ENCODE measurements around the gene ECHDC1. TPM values are rescaled to one million over a fixed set of nuclear protein-coding genes. Genes with fewer than 3 reads are reported as not detected.
A peak's percentile ranks its signal among the peaks of the same experiment; 100 is the strongest.
"Not testable (repeated sequence)": the region's sequence is repeated elsewhere in the genome, so short reads cannot be mapped to it uniquely, and the experiment has no call there.

ECHDC1 gene, protein sequence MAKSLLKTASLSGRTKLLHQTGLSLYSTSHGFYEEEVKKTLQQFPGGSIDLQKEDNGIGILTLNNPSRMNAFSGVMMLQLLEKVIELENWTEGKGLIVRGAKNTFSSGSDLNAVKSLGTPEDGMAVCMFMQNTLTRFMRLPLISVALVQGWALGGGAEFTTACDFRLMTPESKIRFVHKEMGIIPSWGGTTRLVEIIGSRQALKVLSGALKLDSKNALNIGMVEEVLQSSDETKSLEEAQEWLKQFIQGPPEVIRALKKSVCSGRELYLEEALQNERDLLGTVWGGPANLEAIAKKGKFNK
- 66.3 TPM for polyA plus RNA-seq (2013, experiment 1 of 2)
- polyA plus RNA-seq (2013, experiment 2 of 2): 77.2 TPM

- Histone ChIP-seq H3K9me3 (ENCODE audit: control insufficient read depth, low read length) (no peaks in the 10 kb centered on the region), H3K27ac (ENCODE audit: low read depth, low read length, severe bottlenecking) (peak within 1 kb of the TSS; percentile 94), H3K36me3 (ENCODE audit: control insufficient read depth, insufficient read depth, low read length) (peaks cover 14% of the 10 kb centered on the region), H3K4me1 (ENCODE audit: control insufficient read depth, insufficient read depth, low read length, poor library complexity, severe bottlenecking) (peaks cover 11% of the 10 kb centered on the region), H3K4me3 (ENCODE audit: extremely low read depth, insufficient read depth, low read length, poor library complexity, severe bottlenecking) (peak within 1 kb of the TSS; percentile 58)
- 0 to 1% methylated on average over 63 to 70 of the region's 75 CpGs for WGBS, 2 experiments (ENCODE audit: insufficient coverage in 2 of 2)
Observed at GRCh38 chr6:127342946-127343808, at the start of gene ECHDC1. Gene ECHDC1 (minus strand): TSS chr6:127343609. CDS start chr6:127331028, 12,581 bp downstream.

DNA sequence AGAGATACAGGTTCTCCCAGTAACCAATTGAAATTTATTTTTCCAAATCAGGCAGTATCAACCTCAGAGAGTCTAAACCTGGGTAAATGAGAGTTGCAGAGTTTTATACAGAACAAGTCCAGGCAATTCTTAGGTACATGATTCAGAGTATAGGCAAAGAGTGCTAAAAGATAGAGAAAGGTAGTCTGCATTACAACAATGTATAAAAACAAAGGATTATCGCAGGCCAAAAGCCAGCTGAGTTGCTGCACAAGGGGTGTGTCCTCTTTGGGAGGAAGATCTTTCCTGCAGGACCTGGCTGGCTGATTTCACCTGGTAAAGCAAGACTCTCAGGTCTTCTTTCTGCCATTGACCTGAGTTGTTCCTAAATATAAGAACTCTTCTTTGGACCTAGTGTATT lies 48.9 kb upstream of the ECHDC1 start:
- no peaks in the 10 kb centered on the region for H3K9me3 ChIP-seq (ENCODE audit: control insufficient read depth, low read length)
- no peak overlapping the region for H3K27ac ChIP-seq (ENCODE audit: low read depth, low read length, severe bottlenecking)
- no peak overlapping the region for H3K4me3 ChIP-seq (ENCODE audit: extremely low read depth, insufficient read depth, low read length, poor library complexity, severe bottlenecking)
- 100% methylated on average over 1 of the region's 1 CpG; no CpG with 5 or more reads in 1 of the 2 experiments for WGBS, 2 experiments (ENCODE audit: insufficient coverage in 2 of 2)
- no peaks in the 10 kb centered on the region for H3K36me3 ChIP-seq (ENCODE audit: control insufficient read depth, insufficient read depth, low read length)
- H3K4me1 ChIP-seq (ENCODE audit: control insufficient read depth, insufficient read depth, low read length, poor library complexity, severe bottlenecking): no peaks in the 10 kb centered on the region

GRCh38 chr6:127391094-127391953 lies 47.9 kb upstream of the ECHDC1 start:
- Histone ChIP-seq H3K36me3 (ENCODE audit: control insufficient read depth, insufficient read depth, low read length) (no peaks in the 10 kb centered on the region), H3K9me3 (ENCODE audit: control insufficient read depth, low read length) (no peaks in the 10 kb centered on the region), H3K4me1 (ENCODE audit: control insufficient read depth, insufficient read depth, low read length, poor library complexity, severe bottlenecking) (no peaks in the 10 kb centered on the region), H3K27ac (ENCODE audit: low read depth, low read length, severe bottlenecking) (no peak overlapping the region), H3K4me3 (ENCODE audit: extremely low read depth, insufficient read depth, low read length, poor library complexity, severe bottlenecking) (no peak overlapping the region)
- WGBS, 2 experiments (ENCODE audit: insufficient coverage in 2 of 2): 82% methylated on average over 3 to 4 of the region's 5 CpGs

DNA sequence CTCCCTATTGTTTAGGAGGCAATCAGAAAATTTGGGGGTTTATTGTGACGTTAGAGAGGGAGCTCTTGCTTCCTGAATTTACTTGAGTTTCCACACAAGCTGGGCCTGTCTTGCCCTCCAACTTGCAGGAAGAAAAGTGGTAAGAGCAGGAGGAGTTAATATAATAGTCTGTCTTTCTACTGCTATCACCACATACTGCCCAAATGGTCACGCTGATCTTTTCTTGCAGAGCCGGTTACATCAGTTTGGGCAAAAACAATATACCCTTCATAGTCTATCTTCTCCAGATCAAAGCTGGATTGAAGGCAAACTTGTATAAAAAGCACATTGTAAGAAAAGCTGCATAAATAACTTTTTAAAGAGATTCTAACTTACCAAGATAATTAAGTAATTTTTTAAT lies 46.3 kb upstream of the ECHDC1 start:
- Histone ChIP-seq H3K36me3 (ENCODE audit: control insufficient read depth, insufficient read depth, low read length) (no peaks in the 10 kb centered on the region), H3K27ac (ENCODE audit: low read depth, low read length, severe bottlenecking) (no peak overlapping the region), H3K4me3 (ENCODE audit: extremely low read depth, insufficient read depth, low read length, poor library complexity, severe bottlenecking) (no peak overlapping the region), H3K4me1 (ENCODE audit: control insufficient read depth, insufficient read depth, low read length, poor library complexity, severe bottlenecking) (no peaks in the 10 kb centered on the region), H3K9me3 (ENCODE audit: control insufficient read depth, low read length) (no peaks in the 10 kb centered on the region)
- WGBS, 2 experiments (ENCODE audit: insufficient coverage in 2 of 2): 100% methylated on average over 2 of the region's 3 CpGs; no CpG with 5 or more reads in 1 of the 2 experiments

DNA sequence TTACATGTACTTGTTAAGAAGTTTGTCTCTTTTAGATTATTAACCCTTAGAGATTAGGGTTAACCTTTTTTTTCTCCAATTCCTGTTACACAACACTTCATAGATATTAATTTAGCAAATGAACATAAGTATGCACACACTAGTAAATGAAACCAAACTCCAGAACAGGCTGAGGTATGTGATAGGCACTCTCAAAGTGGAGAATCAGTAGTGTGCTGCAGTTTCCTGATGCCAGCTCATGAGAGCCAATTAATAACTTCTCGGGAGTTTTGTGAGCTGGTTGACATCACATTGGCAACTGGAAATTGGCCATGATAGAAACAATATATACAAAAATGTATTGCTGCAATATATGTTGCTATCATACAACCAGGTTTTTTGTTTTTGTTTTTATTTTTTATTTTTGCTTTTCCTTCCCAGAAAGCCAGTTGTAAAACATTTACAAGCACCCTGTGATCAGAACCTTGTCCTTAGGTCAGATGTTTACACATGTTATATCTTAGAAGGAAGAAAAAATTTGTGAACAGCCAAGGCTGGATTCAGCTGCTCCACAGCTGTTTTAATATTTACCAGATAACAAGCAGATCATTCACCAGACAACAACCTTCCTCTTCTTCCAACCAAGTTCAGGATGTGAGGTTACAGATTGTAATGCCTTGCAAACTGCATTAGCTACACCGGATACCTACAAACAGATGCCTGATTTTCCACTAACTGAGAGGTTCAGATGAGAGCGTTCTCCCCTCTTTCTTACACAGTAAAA lies 42.4 kb upstream of the ECHDC1 start:
- Histone ChIP-seq H3K4me1 (ENCODE audit: control insufficient read depth, insufficient read depth, low read length, poor library complexity, severe bottlenecking) (no peaks in the 10 kb centered on the region), H3K4me3 (ENCODE audit: extremely low read depth, insufficient read depth, low read length, poor library complexity, severe bottlenecking) (no peak overlapping the region), H3K36me3 (ENCODE audit: control insufficient read depth, insufficient read depth, low read length) (no peaks in the 10 kb centered on the region), H3K9me3 (ENCODE audit: control insufficient read depth, low read length) (no peaks in the 10 kb centered on the region), H3K27ac (ENCODE audit: low read depth, low read length, severe bottlenecking) (no peak overlapping the region)
- WGBS, 2 experiments (ENCODE audit: insufficient coverage in 2 of 2): 100% methylated on average over 1 of the region's 3 CpGs; no CpG with 5 or more reads in 1 of the 2 experiments

DNA sequence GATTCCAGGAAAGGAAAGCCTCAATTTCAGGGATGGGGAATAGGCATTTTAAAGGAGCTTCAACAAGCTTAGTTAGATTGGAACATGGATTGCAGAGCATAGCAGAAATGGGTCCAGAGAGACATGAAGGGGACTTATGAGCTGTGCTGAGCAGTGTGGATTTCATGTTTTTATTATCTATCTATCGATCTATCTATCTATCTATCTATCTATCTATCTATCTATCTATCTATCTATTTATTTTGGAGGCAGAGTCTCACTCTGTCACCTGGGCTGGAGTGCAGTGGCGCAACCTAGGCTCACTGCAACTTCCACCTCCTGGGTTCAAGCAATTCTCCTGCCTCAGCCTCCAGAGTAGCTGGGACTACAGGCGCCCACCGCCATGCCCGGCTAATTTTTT lies 41.4 kb upstream of the ECHDC1 start:
- not testable (repeated sequence) for H3K4me1 ChIP-seq (ENCODE audit: control insufficient read depth, insufficient read depth, low read length, poor library complexity, severe bottlenecking); H3K4me3 ChIP-seq (ENCODE audit: extremely low read depth, insufficient read depth, low read length, poor library complexity, severe bottlenecking); H3K9me3 ChIP-seq (ENCODE audit: control insufficient read depth, low read length); H3K36me3 ChIP-seq (ENCODE audit: control insufficient read depth, insufficient read depth, low read length); H3K27ac ChIP-seq (ENCODE audit: low read depth, low read length, severe bottlenecking)
- WGBS, 2 experiments (ENCODE audit: insufficient coverage in 2 of 2): 94 to 95% methylated on average over 4 of the region's 5 CpGs

DNA sequence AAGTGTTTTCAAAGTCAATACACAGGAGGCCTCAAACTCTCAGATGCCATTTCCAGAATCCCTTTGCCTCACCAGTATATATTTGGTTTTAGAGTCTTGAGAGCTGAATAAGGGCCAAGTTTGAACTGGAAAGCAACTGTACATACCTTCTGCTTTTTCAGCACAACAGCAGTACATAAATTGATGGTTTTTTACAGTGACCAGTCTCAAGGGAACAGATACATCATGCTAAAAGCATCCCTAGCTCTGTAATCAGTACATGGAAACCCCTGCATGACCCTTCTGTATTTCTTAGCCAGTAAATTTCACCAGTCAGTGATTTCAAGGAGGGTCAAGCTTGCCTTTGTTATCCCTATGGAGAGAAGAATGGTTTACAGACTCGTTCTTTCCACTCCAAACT lies 40.6 kb upstream of the ECHDC1 start:
- no peaks in the 10 kb centered on the region for H3K9me3 ChIP-seq (ENCODE audit: control insufficient read depth, low read length)
- no peaks in the 10 kb centered on the region for H3K4me1 ChIP-seq (ENCODE audit: control insufficient read depth, insufficient read depth, low read length, poor library complexity, severe bottlenecking)
- H3K27ac ChIP-seq (ENCODE audit: low read depth, low read length, severe bottlenecking): no peak overlapping the region
- no peak overlapping the region for H3K4me3 ChIP-seq (ENCODE audit: extremely low read depth, insufficient read depth, low read length, poor library complexity, severe bottlenecking)
- no CpG with 5 or more reads among the region's 1 CpG for WGBS, 2 experiments (ENCODE audit: insufficient coverage in 2 of 2)
- no peaks in the 10 kb centered on the region for H3K36me3 ChIP-seq (ENCODE audit: control insufficient read depth, insufficient read depth, low read length)

- H3K36me3 ChIP-seq (ENCODE audit: control insufficient read depth, insufficient read depth, low read length): no peaks in the 10 kb centered on the region
- WGBS, 2 experiments (ENCODE audit: insufficient coverage in 2 of 2): no CpG with 5 or more reads among the region's 3 CpGs
Observed at GRCh38 chr6:127382413-127382812, 39.0 kb upstream of the ECHDC1 start.

DNA sequence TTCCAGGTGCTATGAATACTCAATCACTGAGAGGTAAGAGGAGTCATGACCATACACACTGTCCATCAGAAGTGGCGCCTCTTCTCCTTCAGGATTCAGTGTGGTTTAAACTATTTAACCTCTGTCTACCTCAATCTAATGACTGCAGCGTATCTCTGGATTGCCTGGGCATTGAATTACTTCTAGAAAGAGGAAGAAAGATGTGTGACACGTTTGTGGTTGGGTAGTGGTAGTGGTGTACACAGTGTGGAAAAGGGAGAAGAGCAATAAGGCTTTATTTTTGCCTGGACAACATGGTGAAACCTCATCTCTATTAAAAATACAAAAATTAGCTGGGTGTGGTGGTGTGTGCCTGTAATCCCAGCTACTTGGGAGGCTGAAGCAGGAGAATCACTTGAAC lies 38.0 kb upstream of the ECHDC1 start:
- Histone ChIP-seq H3K4me3 (ENCODE audit: extremely low read depth, insufficient read depth, low read length, poor library complexity, severe bottlenecking) (no peak overlapping the region), H3K9me3 (ENCODE audit: control insufficient read depth, low read length) (no peaks in the 10 kb centered on the region), H3K36me3 (ENCODE audit: control insufficient read depth, insufficient read depth, low read length) (no peaks in the 10 kb centered on the region), H3K4me1 (ENCODE audit: control insufficient read depth, insufficient read depth, low read length, poor library complexity, severe bottlenecking) (no peaks in the 10 kb centered on the region), H3K27ac (ENCODE audit: low read depth, low read length, severe bottlenecking) (no peak overlapping the region)
- 93 to 100% methylated on average over 1 to 3 of the region's 3 CpGs for WGBS, 2 experiments (ENCODE audit: insufficient coverage in 2 of 2)

More at GRCh38 chr6:127382413-127382812, 39.0 kb upstream of the ECHDC1 start:
- Histone ChIP-seq H3K27ac (ENCODE audit: low read depth, low read length, severe bottlenecking) (no peak overlapping the region), H3K4me3 (ENCODE audit: extremely low read depth, insufficient read depth, low read length, poor library complexity, severe bottlenecking) (no peak overlapping the region), H3K4me1 (ENCODE audit: control insufficient read depth, insufficient read depth, low read length, poor library complexity, severe bottlenecking) (no peaks in the 10 kb centered on the region), H3K9me3 (ENCODE audit: control insufficient read depth, low read length) (no peaks in the 10 kb centered on the region)

DNA sequence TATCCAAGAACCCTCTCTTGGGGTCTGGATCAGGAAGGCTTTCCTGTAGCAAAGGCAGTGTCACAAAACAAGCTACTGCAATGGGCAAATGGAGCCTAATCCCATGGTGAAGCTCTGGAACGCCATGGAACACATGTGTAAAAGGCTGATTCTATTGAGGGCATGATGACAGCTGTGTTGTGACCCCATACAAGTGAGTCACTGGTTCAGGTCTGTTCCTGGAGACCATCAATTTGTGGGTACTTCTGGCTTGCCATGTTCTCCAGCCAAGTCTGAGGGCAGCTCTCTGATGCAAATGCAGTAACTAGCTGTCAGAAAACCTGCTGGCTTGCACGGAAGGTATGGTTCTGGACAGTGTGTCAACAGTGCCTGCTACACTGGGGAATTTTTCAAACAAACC lies 33.3 kb upstream of the ECHDC1 start:
- no peak overlapping the region for H3K4me3 ChIP-seq (ENCODE audit: extremely low read depth, insufficient read depth, low read length, poor library complexity, severe bottlenecking)
- H3K4me1 ChIP-seq (ENCODE audit: control insufficient read depth, insufficient read depth, low read length, poor library complexity, severe bottlenecking): no peaks in the 10 kb centered on the region
- no peak overlapping the region for H3K27ac ChIP-seq (ENCODE audit: low read depth, low read length, severe bottlenecking)
- no peaks in the 10 kb centered on the region for H3K9me3 ChIP-seq (ENCODE audit: control insufficient read depth, low read length)
- 84 to 91% methylated on average over 1 to 2 of the region's 2 CpGs for WGBS, 2 experiments (ENCODE audit: insufficient coverage in 2 of 2)
- no peaks in the 10 kb centered on the region for H3K36me3 ChIP-seq (ENCODE audit: control insufficient read depth, insufficient read depth, low read length)
